VCaP (cell line): ENCODE data around the gene PDPN.

Experiments
- H3K27ac ChIP-seq: fragments of 450-650 bp; 2 replicates; pipeline ENCODE4 v1.5.1; 2017
- CTCF ChIP-seq: fragments of 450-650 bp; conservative IDR thresholded peaks from 2 replicates; pipeline ENCODE4 v1.5.1; 2017; ENCODE audit warnings: mild to moderate bottlenecking, moderate library complexity

PDPN gene

DNA sequence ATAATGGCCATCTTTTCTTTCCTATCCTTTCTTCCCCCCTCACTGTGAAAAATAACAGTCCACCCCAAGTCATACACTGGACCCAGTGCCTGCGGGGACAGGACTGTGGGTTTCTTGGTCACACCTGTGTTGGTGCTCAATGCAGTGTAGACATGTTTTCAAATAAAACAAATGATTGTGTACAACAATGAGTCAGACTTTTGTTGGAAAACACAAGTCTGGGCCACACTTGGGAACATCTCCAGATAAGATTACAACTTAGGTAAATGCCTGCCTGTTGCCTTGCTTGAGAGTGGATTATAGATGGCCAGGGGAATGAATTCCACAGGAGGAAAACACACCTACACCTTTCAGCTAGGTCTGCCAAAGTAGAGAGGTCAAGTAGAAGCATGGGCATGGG is 34.1 kb downstream of the PDPN start:
- no peak for TF ChIP-seq CTCF
- no peak overlapping the region for H3K27ac ChIP-seq

DNA sequence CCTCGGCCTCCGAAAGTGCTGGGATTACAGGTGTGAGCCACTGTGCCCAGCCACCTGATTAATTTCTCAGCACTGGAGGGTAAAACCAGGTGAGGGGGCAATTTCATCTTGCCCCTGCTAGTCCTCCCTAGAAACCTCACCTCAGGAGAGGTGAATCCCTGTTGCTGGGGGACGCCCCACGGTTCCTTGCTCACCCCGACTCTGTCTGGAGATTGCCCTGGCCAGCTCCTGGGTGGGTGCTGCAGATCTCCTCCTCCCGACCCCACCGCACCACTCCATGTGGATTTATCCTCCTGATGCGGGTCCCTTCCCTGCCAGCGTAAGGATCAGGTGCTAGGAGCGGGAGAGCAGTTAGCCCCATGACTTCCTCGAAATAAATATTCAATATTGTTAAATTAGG is 34.9 kb downstream of the PDPN start:
- H3K27ac ChIP-seq, result no peak overlapping the region
- TF ChIP-seq CTCF, result no peak

GRCh38 chr1:13619909-13620308 is 36.3 kb downstream of the PDPN start:
- TF ChIP-seq CTCF, result no peak
- no peak overlapping the region; the same call in 1 of the 2 replicates for H3K27ac ChIP-seq

GRCh38 chr1:13620825-13621224 is 37.2 kb downstream of the PDPN start:
- no peak for TF ChIP-seq CTCF
- no peak overlapping the region for H3K27ac ChIP-seq

DNA sequence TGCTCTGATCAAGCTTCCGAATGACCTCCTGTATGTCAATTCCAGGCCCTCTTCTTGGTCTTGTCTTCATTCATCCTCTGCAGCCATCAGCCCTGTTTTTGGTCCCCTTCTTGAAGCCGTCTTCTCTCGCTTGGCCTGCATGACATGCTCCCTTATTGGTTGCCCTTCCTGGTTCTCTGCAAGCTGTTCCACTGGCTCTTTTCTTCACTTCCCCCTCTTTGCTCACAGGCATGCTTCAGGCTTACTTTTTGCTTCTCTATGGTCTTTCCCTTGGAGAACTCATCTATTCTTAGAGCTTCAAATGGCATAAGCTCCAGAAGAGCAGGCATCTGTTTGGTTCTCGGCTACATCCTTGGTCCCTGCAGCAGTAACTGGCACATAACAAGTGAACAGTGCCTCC is 38.8 kb downstream of the PDPN start:
- H3K27ac ChIP-seq, result no peak overlapping the region

DNA sequence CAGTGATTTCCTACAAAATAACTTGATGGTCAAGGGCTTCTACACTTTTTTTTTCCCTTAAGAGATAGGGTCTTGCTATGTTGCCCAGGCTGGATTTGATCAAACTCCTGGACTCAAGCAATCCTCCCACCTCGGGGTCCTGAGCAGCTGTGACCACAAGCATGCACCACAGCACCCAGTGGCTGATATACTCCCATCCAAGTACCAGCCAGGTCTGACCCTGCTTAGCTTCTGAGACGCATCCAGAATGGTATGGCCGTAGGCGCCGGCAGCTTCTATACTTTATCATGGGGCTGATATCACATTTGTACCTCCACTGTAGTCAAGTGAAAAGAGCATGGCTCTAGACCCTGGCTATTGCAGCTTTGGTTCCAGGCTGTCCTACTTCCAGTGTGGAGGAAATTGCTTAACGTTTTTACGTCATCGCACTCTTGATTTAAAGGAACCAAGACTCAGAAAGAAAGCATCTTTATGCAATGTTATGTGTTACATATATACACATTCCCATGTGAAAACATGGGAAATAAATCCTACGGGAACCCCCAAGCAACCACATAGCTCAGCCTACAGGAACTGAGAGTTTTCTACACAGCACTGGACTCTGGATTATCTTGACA is 39.5 kb downstream of the PDPN start:
- H3K27ac ChIP-seq, result no peak overlapping the region
- no peak for TF ChIP-seq CTCF

More for the DNA sequence above, 38.8 kb downstream of the PDPN start:
- no peak for TF ChIP-seq CTCF

DNA sequence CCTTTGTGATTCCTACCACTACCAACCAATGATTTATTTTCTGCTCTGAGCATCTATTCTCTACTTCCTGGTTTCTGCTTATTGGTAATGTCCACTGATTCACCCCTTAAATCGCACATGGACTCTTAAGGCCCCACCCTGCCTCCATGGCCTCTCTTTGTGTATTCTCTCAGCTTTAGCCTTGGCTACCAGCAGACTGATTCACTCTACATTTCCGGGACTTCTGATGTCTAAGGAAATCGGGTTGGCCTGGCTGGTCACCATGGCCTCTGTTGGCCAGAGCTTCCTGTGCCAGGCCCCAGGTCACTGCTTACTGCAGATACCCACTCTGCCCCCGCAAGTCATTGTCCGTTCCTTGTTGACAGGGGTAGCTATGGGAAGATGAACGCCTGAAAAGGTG is 40.9 kb downstream of the PDPN start:
- TF ChIP-seq CTCF, result no peak
- H3K27ac ChIP-seq, result no peak overlapping the region
